Loucy (cell line): ENCODE results near the gene RUNX2.

Experiments
- H2AFZ ChIP-seq: fragments of 200-600 bp; sonication (generic); 2 replicates; pipeline ENCODE4 v1.6.0; 2016; ENCODE audit warnings: antibody characterized with exemption, mild to moderate bottlenecking, low read length, moderate library complexity
- H3F3A ChIP-seq: fragments of 200-600 bp; 2 replicates; pipeline ENCODE4 v1.6.0; 2016; ENCODE audit warnings: antibody characterized with exemption, low read depth, mild to moderate bottlenecking
- H3K27me3 ChIP-seq: fragments of 200-600 bp; sonication (generic); 2 replicates; pipeline ENCODE4 v1.6.1; 2014; ENCODE audit warnings: low read length, mild to moderate bottlenecking; ENCODE audit not compliant: insufficient read depth, poor library complexity, severe bottlenecking
- H3K36me3 ChIP-seq: fragments of 200-600 bp; sonication (generic); 2 replicates; pipeline ENCODE4 v1.6.1; 2016; ENCODE audit warnings: low read length; ENCODE audit not compliant: insufficient read depth
- H3K4me1 ChIP-seq: fragments of 200-600 bp; sonication (generic); 2 replicates; pipeline ENCODE4 v1.5.1; 2014; ENCODE audit warnings: low read length, mild to moderate bottlenecking; ENCODE audit not compliant: insufficient read depth, poor library complexity, severe bottlenecking
- H3K4me2 ChIP-seq: fragments of 200-600 bp; sonication (generic); 2 replicates; pipeline ENCODE4 v1.6.0; 2014; ENCODE audit warnings: antibody characterized with exemption, low read length, low read depth, mild to moderate bottlenecking; ENCODE audit not compliant: poor library complexity, severe bottlenecking
- H3K4me3 ChIP-seq: fragments of 200-600 bp; sonication (generic); 2 replicates; pipeline ENCODE4 v1.5.1; 2014; ENCODE audit warnings: low read length, mild to moderate bottlenecking, mixed read lengths; ENCODE audit not compliant: poor library complexity, severe bottlenecking
- H3K79me2 ChIP-seq: fragments of 200-600 bp; sonication (generic); 2 replicates; pipeline ENCODE4 v1.6.1; 2014; ENCODE audit warnings: low read length; ENCODE audit not compliant: insufficient read depth
- H3K9ac ChIP-seq: fragments of 200-600 bp; sonication (generic); 2 replicates; pipeline ENCODE4 v1.6.0; 2014; ENCODE audit warnings: mild to moderate bottlenecking, low read depth, low read length, moderate library complexity; ENCODE audit not compliant: poor library complexity, severe bottlenecking
- H3K9me2 ChIP-seq: fragments of 200-600 bp; sonication (generic); replicated peaks from 2 replicates; pipeline ENCODE4 v1.6.1; 2016; ENCODE audit warnings: low read depth, low read length, mixed read lengths
- H3K9me3 ChIP-seq: fragments of 200-600 bp; sonication (generic); 2 replicates; pipeline ENCODE4 v1.6.1; 2014; ENCODE audit warnings: mild to moderate bottlenecking, antibody characterized with exemption, low read length, low read depth; ENCODE audit not compliant: insufficient read depth
- H4K20me1 ChIP-seq: fragments of 200-600 bp; sonication (generic); 2 replicates; pipeline ENCODE4 v1.6.0; 2014; ENCODE audit warnings: antibody characterized with exemption, low read length, mild to moderate bottlenecking; ENCODE audit not compliant: insufficient read depth, poor library complexity, severe bottlenecking
- CTCF ChIP-seq: fragments of 200-600 bp; sonication (generic); conservative IDR thresholded peaks from 2 replicates; pipeline ENCODE4 v1.5.1; 2014; ENCODE audit warnings: mild to moderate bottlenecking, antibody characterized with exemption, low read length
- EZH2phosphoT487 ChIP-seq: fragments of 200-600 bp; IDR thresholded peaks from 2 replicates; pipeline ENCODE4 v1.6.1; 2018; ENCODE audit warnings: antibody characterized with exemption, mild to moderate bottlenecking, moderate library complexity, borderline replicate concordance

Gene RUNX2

DNA sequence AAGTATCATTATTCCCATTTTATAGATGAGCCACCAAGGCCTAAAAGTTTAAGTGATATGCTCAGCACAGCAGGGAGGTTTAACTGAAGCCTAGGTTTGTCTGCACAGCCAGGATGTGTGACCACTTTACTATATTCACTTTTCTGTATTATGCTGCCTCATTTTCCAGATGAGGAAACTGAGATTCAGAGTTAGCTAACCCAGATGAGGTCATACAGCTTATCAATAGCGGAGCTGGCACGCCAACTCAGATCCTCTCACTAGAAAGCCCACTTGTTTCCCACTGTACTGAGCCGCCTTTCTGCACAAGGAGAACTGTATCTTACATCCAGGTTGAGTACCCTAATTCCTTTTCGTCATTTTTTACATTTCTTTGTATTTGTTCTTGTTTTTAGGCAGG, 181.3 kb downstream of the RUNX2 start:
- H3K36me3 ChIP-seq = peaks cover 31% of the 10 kb centered on the region; the same call in 1 of the 2 replicates
- no peak for TF ChIP-seq CTCF

GRCh38 chr6:45512717-45513116, 184.6 kb downstream of the RUNX2 start:
- no peaks in the 10 kb centered on the region for H3K9me2 ChIP-seq
- H3F3A ChIP-seq = no peaks in the 10 kb centered on the region
- no peak for TF ChIP-seq CTCF
- TF ChIP-seq EZH2phosphoT487 = no peak
- H3K4me3 ChIP-seq = no peak overlapping the region
- H3K36me3 ChIP-seq = peaks cover 51% of the 10 kb centered on the region; the same call in 1 of the 2 replicates
- H3K4me2 ChIP-seq = no peak overlapping the region
- H3K27me3 ChIP-seq = no peaks in the 10 kb centered on the region
- H3K79me2 ChIP-seq = no peaks in the 10 kb centered on the region
- no peak overlapping the region for H3K9ac ChIP-seq
- no peaks in the 10 kb centered on the region for H3K9me3 ChIP-seq
- no peak overlapping the region for H2AFZ ChIP-seq
- H4K20me1 ChIP-seq = no peaks in the 10 kb centered on the region
- peaks cover 8% of the 10 kb centered on the region for H3K4me1 ChIP-seq

More for the DNA sequence above, 181.3 kb downstream of the RUNX2 start:
- Histone ChIP-seq H3K9me3 (no peaks in the 10 kb centered on the region), H3K79me2 (no peaks in the 10 kb centered on the region), H3K9ac (no peak overlapping the region), H3K4me1 (peaks cover 25% of the 10 kb centered on the region), H3F3A (no peaks in the 10 kb centered on the region), H4K20me1 (no peaks in the 10 kb centered on the region), H3K27me3 (no peaks in the 10 kb centered on the region), H3K9me2 (no peaks in the 10 kb centered on the region), H2AFZ (no peak overlapping the region), H3K4me3 (no peak overlapping the region), H3K4me2 (no peak overlapping the region)

- Histone ChIP-seq H3K27me3 (no peaks in the 10 kb centered on the region), H2AFZ (no peak overlapping the region), H3K79me2 (no peaks in the 10 kb centered on the region), H3K9me3 (no peaks in the 10 kb centered on the region), H4K20me1 (no peaks in the 10 kb centered on the region), H3K4me3 (no peak overlapping the region), H3K36me3 (peaks cover 51% of the 10 kb centered on the region; the same call in 1 of the 2 replicates), H3K9me2 (no peaks in the 10 kb centered on the region), H3F3A (no peaks in the 10 kb centered on the region), H3K4me2 (no peak overlapping the region), H3K4me1 (peaks cover 11% of the 10 kb centered on the region), H3K9ac (no peak overlapping the region)
- no peak for TF ChIP-seq CTCF
- TF ChIP-seq EZH2phosphoT487 = no peak
Measured at GRCh38 chr6:45513213-45513618, 185.1 kb downstream of the RUNX2 start.
